K562 (cell line): Measurements from ENCODE around the gene PRPF6. TPM values are rescaled to one million over a fixed set of nuclear protein-coding genes. Genes with fewer than 3 reads are reported as not detected.

ENCODE experiments used
- ATAC-seq: fragments of 200-7000 bp; cut with Tn5 transposase; 3 replicates; pipeline ENCODE4 v1.9.1; 2020; ENCODE audit warnings: moderate library complexity
- BruUV-seq: library from RNA; stranded (reverse); fragments of 400-500 nt; replicated peaks from 2 replicates; lab custom pipeline; 2021; lab: Mats Ljungman, UMichigan
- CTCF ChIA-PET: fragments of 300-600 bp; formaldehyde crosslinking; extraction: SDS; loops from one replicate; lab custom pipeline; 2021; ENCODE audit warnings: low intra/inter-chr PET ratio; lab: Yijun Ruan, JAX
- POLR2A ChIA-PET: fragments of 300-600, 350-650 bp; sonication (Branson Sonifier 250); formaldehyde crosslinking; extraction: SDS; loops from one replicate; lab custom pipeline; 2021; ENCODE audit warnings: antibody characterized with exemption, inconsistent platforms; lab: Yijun Ruan, JAX
- DNase-seq, 4 experiments: peaks; one replicate each; pipeline versions ENCODE4 v3.0.0 to v3.0.0-alpha.2; 2011 to 2018; ENCODE audit warnings: low spot score in 3 of 4, mixed read lengths in 3 of 4; ENCODE audit errors: extremely low read depth in 1 of 4
- FAIRE-seq: peaks from 2 replicates; lab custom pipeline; 2011; peaks lifted over from hg19 to GRCh38; lab: Jason Lieb, UNC
- H2AFZ ChIP-seq: 2 replicates; pipeline ENCODE4 v1.6.0; 2011; ENCODE audit warnings: low read depth, low read length, control low read depth, inconsistent platforms
- H3K27ac ChIP-seq: fragments of 200-600 bp; 3 replicates; pipeline ENCODE4 v1.8.0; 2011; ENCODE audit warnings: low read depth, mild to moderate bottlenecking, control low read depth, inconsistent platforms, low read length, moderate library complexity, mixed read lengths; ENCODE audit errors: extremely low read depth
- H3K27me3 ChIP-seq, 2 experiments: fragments of 300-600 bp in 1 of 2; 2 replicates in 1 of 2; 3 replicates in 1 of 2; pipeline versions ENCODE4 v1.6.0 to v1.8.0; 2011; ENCODE audit warnings: inconsistent platforms in 2 of 2, low read length in 2 of 2, mild to moderate bottlenecking in 1 of 2, mixed read lengths in 1 of 2, moderate library complexity in 1 of 2; ENCODE audit not compliant: control insufficient read depth in 2 of 2, insufficient read depth in 2 of 2
- H3K36me3 ChIP-seq: fragments of 300-600 bp; 3 replicates; pipeline ENCODE4 v1.8.0; 2011; ENCODE audit warnings: mild to moderate bottlenecking, low read length, inconsistent platforms; ENCODE audit not compliant: control insufficient read depth, insufficient read depth
- H3K4me1 ChIP-seq, 2 experiments: fragments of 200-600 bp in 1 of 2; replicated peaks in 1 of 2; 2 replicates in 1 of 2; 3 replicates in 1 of 2; pipeline versions ENCODE4 v1.5.1 to v1.8.0; 2011; ENCODE audit warnings: inconsistent platforms in 2 of 2, low read length in 2 of 2, mild to moderate bottlenecking in 1 of 2, mixed read lengths in 1 of 2, moderate library complexity in 1 of 2; ENCODE audit not compliant: control insufficient read depth in 2 of 2, insufficient read depth in 2 of 2
- H3K4me2 ChIP-seq: 2 replicates; pipeline ENCODE4 v1.6.1; 2011; ENCODE audit warnings: low read length, control low read depth, inconsistent platforms, mixed read lengths; ENCODE audit not compliant: insufficient read depth
- H3K4me3 ChIP-seq: fragments of 200-600 bp; sonication (generic), shearing (Covaris generic); 2 replicates; pipeline ENCODE4 v1.5.1; 2016; ENCODE audit warnings: control low read depth, inconsistent platforms
- H3K79me2 ChIP-seq: fragments of 200-600 bp; 3 replicates; pipeline ENCODE4 v1.8.0; 2011; ENCODE audit warnings: low read length, inconsistent platforms; ENCODE audit not compliant: control insufficient read depth, insufficient read depth
- H3K9ac ChIP-seq, 2 experiments: 2 replicates each; pipeline versions ENCODE4 v1.6.0 to v1.6.1; 2011; ENCODE audit warnings: low read depth in 2 of 2, low read length in 2 of 2, control low read depth in 1 of 2, inconsistent platforms in 1 of 2, mild to moderate bottlenecking in 1 of 2, mixed read lengths in 1 of 2; ENCODE audit not compliant: insufficient read depth in 1 of 2
- H3K9me1 ChIP-seq: one replicate; pipeline ENCODE4 v1.6.0; 2011; ENCODE audit warnings: inconsistent platforms, mild to moderate bottlenecking, low read length, moderate library complexity; ENCODE audit not compliant: control insufficient read depth, insufficient read depth
- H3K9me3 ChIP-seq: replicated peaks from 2 replicates; pipeline ENCODE4 v1.5.1; 2011; ENCODE audit warnings: low read depth, low read length, inconsistent platforms; ENCODE audit not compliant: control insufficient read depth, insufficient read depth
- H4K20me1 ChIP-seq: replicated peaks from 2 replicates; pipeline ENCODE4 v1.6.1; 2011; ENCODE audit warnings: low read length, inconsistent platforms, mixed read lengths; ENCODE audit not compliant: control insufficient read depth, insufficient read depth
- HDGF ChIP-seq: fragments of 450-650 bp; IDR thresholded peaks from 2 replicates; pipeline ENCODE4 v1.6.1; 2016
- NR2C2 ChIP-seq, 2 experiments: fragments of 200-800 bp in 1 of 2; sonication (Bioruptor generic) in 1 of 2; sonication (generic) in 1 of 2; formaldehyde crosslinking in 1 of 2; IDR thresholded peaks; 2 replicates each; pipeline versions ENCODE4 v1.6.1 to v1.8.0; 2016 to 2022; ENCODE audit warnings: mild to moderate bottlenecking in 1 of 2, missing compliant biosample characterization in 1 of 2, missing genetic modification characterization in 1 of 2, missing genetic modification reagents in 1 of 2
- POLR2AphosphoS2 ChIP-seq: IDR thresholded peaks from 2 replicates; pipeline ENCODE4 v1.6.1; 2012; ENCODE audit warnings: low read length, improper control_type of control experiment
- SAP30 ChIP-seq: fragments of 200-600 bp; sonication (generic); IDR thresholded peaks from 2 replicates; pipeline ENCODE4 v1.6.1; 2012; ENCODE audit warnings: borderline replicate concordance, low read depth, mild to moderate bottlenecking, moderate library complexity, low read length, control low read depth, inconsistent platforms; ENCODE audit not compliant: insufficient read depth, poor library complexity, severe bottlenecking
- TEAD1 ChIP-seq, 2 experiments: fragments of 450-650 bp in 1 of 2; sonication (generic) in 1 of 2; formaldehyde crosslinking; IDR thresholded peaks; 2 replicates each; pipeline versions ENCODE4 v1.4.0 to v1.8.0; 2020 to 2022; ENCODE audit warnings: mild to moderate bottlenecking in 2 of 2, missing genetic modification reagents in 1 of 2
- ZNF143 ChIP-seq: sonication (generic); formaldehyde crosslinking; IDR thresholded peaks from 2 replicates; pipeline ENCODE4 v1.9.0; 2022; ENCODE audit warnings: mild to moderate bottlenecking, missing genetic modification reagents
- WGBS: fragments of 100-300 bp; shearing (Covaris generic); methylation state at CpG from one replicate; pipeline ENCODE4 v1.1.6; 2016; ENCODE audit warnings: low coverage, mixed read lengths; ENCODE audit not compliant: insufficient coverage; ENCODE audit errors: missing lambda C conversion rate; 5-methylcytosine and 5-hydroxymethylcytosine counted together
- in situ Hi-C: fragments of 300-500 bp; cut with MboI; formaldehyde crosslinking; loops from 4 replicates; pipeline ENCODE4 v1.15.0; 2018; ENCODE audit warnings: inconsistent platforms, mixed read lengths
- intact Hi-C: fragments of 100-400 bp; cut with micrococcal nuclease; formaldehyde crosslinking; loops from 2 replicates; pipeline ENCODE4 v1.14.2; 2022
- polyA plus RNA-seq, 8 experiments: library from polyadenylated mRNA; depleted of rRNA in 4 of 8; stranded (reverse) in 5 of 8; unstranded in 3 of 8; fragments of >200 nt; fragmentation: Nextera tagmentation in 2 of 8; fragmentation: Illumina TruSeq in 1 of 8; extraction: Ambion mirVana in 2 of 8; extraction: Trizol in 1 of 8; gene quantifications; 2 replicates each; pipeline versions ENCODE4 v1.2.1 to v1.2.3, GENCODE V29; 2011 to 2014; ENCODE audit warnings: inconsistent platforms in 1 of 8, missing spikeins in 1 of 8
- total RNA-seq, 7 experiments: library from RNA; depleted of rRNA in 6 of 7; stranded (reverse); fragments of >200 nt in 6 of 7; fragmentation: Illumina TruSeq in 2 of 7; extraction: Trizol in 2 of 7; gene quantifications; 2 replicates each; pipeline versions ENCODE4 v1.2.1 to v1.2.3, GENCODE V29; 2011 to 2021; ENCODE audit warnings: low replicate concordance in 1 of 7
- TF ChIP-seq, protein P1 (sequence below): fragments of 250-450 bp; sonication (Bioruptor Pico); IDR thresholded peaks from 2 replicates; pipeline ENCODE4 v1.5.0; 2021
- TF ChIP-seq, protein P2 (sequence below): fragments of 250-450 bp; sonication (Bioruptor Pico); IDR thresholded peaks from 2 replicates; pipeline ENCODE4 v1.8.0; 2021; ENCODE audit warnings: borderline replicate concordance, mild to moderate bottlenecking, moderate library complexity; ENCODE audit not compliant: poor library complexity, severe bottlenecking
- TF ChIP-seq, protein P3 (sequence below): fragments of 450-650 bp; formaldehyde crosslinking; IDR thresholded peaks from 2 replicates; pipeline ENCODE4 v1.4.0; 2020; ENCODE audit warnings: mild to moderate bottlenecking, mixed read lengths
- TF ChIP-seq, protein P4 (sequence below): IDR thresholded peaks from 2 replicates; pipeline ENCODE4 v1.6.1; 2011; ENCODE audit warnings: borderline replicate concordance, low read depth, mild to moderate bottlenecking, moderate library complexity, low read length; ENCODE audit not compliant: insufficient read depth, poor library complexity, severe bottlenecking
- TF ChIP-seq, protein P5 (sequence below): sonication (generic); formaldehyde crosslinking; IDR thresholded peaks from 2 replicates; pipeline ENCODE4 v1.5.0; 2020; ENCODE audit warnings: missing genetic modification reagents

Gene PRPF6
- total and polyA plus RNA-seq, 9 of the 15 experiments (the other 6 are each of a cell fraction or from before 2014, with no cell fraction given), result 4.2 to 83.2 (median 59.9) TPM

DNA sequence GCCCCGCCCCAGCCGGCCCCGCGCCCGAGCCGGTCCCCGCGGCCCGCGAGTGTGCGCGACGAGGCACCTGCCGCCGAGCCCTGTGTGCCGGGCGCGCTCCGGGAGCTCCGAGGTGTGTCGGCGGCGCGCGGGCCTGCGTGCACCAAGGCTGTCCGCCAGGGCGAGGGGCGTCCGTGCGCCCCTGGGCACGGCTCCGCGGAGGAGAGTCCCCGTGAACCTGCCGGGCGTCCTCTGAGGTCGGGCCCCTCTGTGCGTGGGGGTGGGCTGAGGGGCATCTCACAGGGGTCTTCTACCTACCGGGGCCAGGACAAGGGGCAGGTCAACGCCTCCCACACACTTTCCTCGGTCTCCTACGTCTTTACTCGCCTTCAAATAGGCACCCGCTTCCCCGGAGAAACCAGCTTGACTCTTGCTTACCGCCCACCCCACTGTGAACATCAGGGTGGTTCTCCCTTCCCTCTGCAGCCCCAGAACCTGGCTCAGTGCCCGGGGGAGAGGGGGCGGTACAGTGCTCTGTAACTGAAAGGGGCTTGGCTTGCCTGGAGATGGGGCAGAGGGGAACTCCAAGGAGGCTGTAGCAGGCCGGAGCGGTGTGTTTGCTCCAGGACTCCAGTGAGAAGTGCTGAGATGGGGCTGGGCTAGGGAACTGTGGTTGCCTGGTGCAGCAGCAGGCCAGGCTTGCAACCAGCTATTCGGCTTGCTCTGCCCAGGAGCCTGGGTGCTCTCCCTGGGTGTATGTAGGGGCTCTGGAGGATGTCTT is 1.2 kb upstream of the PRPF6 start, which contains the start of gene SAMD10 (continued):
- TF ChIP-seq, protein P1, sequence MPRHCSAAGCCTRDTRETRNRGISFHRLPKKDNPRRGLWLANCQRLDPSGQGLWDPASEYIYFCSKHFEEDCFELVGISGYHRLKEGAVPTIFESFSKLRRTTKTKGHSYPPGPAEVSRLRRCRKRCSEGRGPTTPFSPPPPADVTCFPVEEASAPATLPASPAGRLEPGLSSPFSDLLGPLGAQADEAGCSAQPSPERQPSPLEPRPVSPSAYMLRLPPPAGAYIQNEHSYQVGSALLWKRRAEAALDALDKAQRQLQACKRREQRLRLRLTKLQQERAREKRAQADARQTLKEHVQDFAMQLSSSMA (CRISPR knock-in tag), result no peak
- no peak for TF ChIP-seq NR2C2 (CRISPR knock-in tag; IDR thresholded peaks at IDR 0.05)
- no peak for TF ChIP-seq NR2C2 (tag; IDR thresholded peaks at IDR 0.05)
- TF ChIP-seq SAP30, result peak; percentile 40

DNA sequence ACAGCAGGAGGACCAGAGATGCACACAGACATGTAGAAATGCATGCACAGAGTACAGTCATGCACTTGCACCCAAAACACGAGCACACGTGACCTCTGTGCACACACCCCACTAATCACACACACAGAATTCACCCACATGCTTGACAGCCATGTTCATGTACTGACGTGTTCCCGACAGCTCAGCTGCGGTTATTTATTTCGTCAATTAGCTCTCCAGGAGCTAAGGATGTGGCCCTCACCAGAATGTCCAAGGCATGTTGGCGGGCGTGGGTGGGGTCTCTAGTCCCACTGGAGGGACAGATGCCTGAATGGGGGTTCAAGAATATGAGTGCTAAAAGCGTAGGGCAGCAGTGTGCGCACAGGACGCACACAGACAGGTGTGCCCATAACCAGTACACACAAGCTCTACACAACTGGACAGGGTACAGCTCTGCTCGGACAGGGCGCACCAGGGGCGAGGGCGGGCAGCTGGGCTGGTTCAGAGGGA is 571 bp upstream of the PRPF6 start:
- FAIRE-seq (peak; percentile 79), DNase-seq (no peak), ATAC-seq (peak; percentile 42)
- H3K36me3 ChIP-seq, result peaks cover 31% of the 10 kb centered on the region; the same call in 2 of the 3 replicates
- H3K9me1 ChIP-seq, result peaks cover 3% of the 10 kb centered on the region
- H3K4me3 ChIP-seq, result peak overlapping the region; percentile 100
- H3K27ac ChIP-seq, result peak overlapping the region; percentile 68
- peaks cover 24 to 50% of the 10 kb centered on the region in 2 experiments for H3K4me1 ChIP-seq
- peak overlapping the region; percentile 99 for H3K4me2 ChIP-seq
- H3K79me2 ChIP-seq, result peaks cover 34% of the 10 kb centered on the region
- H2AFZ ChIP-seq, result peak overlapping the region; percentile 83
- H4K20me1 ChIP-seq, result no peaks in the 10 kb centered on the region
- in situ Hi-C loops, result no loop called here
- WGBS, result 64% methylated on average over 15 of the region's 15 CpGs
- H3K27me3 ChIP-seq, result no peaks in the 10 kb centered on the region
- no peaks in the 10 kb centered on the region for H3K9me3 ChIP-seq
- ChIA-PET CTCF (interaction anchor here (1.2 kb wide), 1 partner anchor 58 kb away, joined by 3 read pairs; no protein-coding TSS in a partner anchor), POLR2A (interaction anchor here (0.6 to 1.4 kb wide), 8 partner anchors 10 to 442 kb away, joined by 3 to 4 read pairs (median 4); no protein-coding TSS in a partner anchor)
- intact Hi-C loops, result no loop called here
- no TSS peak for BruUV-seq
- H3K9ac ChIP-seq, result peak overlapping the region; percentile 86 to 92
- TF ChIP-seq TEAD1 (CRISPR knock-in tag; IDR thresholded peaks at IDR 0.05) (peak in 1 of 2 experiments; percentile 15; a peak in 1 of 4 replicates), POLR2AphosphoS2 (no peak), ZNF143 (CRISPR knock-in tag) (peak; percentile 19; the same call in 1 of the 2 replicates), HDGF (0 out of 2 replicates have a peak, but pooled peaks have one; percentile 34)
- TF ChIP-seq, protein P2, sequence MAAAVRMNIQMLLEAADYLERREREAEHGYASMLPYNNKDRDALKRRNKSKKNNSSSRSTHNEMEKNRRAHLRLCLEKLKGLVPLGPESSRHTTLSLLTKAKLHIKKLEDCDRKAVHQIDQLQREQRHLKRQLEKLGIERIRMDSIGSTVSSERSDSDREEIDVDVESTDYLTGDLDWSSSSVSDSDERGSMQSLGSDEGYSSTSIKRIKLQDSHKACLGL (CRISPR knock-in tag), result no peak
- TF ChIP-seq, protein P3, sequence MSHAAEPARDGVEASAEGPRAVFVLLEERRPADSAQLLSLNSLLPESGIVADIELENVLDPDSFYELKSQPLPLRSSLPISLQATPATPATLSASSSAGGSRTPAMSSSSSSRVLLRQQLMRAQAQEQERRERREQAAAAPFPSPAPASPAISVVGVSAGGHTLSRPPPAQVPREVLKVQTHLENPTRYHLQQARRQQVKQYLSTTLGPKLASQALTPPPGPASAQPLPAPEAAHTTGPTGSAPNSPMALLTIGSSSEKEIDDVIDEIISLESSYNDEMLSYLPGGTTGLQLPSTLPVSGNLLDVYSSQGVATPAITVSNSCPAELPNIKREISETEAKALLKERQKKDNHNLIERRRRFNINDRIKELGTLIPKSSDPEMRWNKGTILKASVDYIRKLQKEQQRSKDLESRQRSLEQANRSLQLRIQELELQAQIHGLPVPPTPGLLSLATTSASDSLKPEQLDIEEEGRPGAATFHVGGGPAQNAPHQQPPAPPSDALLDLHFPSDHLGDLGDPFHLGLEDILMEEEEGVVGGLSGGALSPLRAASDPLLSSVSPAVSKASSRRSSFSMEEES, result peak; percentile 20; the same call in 1 of the 2 replicates
- TF ChIP-seq, protein P4, sequence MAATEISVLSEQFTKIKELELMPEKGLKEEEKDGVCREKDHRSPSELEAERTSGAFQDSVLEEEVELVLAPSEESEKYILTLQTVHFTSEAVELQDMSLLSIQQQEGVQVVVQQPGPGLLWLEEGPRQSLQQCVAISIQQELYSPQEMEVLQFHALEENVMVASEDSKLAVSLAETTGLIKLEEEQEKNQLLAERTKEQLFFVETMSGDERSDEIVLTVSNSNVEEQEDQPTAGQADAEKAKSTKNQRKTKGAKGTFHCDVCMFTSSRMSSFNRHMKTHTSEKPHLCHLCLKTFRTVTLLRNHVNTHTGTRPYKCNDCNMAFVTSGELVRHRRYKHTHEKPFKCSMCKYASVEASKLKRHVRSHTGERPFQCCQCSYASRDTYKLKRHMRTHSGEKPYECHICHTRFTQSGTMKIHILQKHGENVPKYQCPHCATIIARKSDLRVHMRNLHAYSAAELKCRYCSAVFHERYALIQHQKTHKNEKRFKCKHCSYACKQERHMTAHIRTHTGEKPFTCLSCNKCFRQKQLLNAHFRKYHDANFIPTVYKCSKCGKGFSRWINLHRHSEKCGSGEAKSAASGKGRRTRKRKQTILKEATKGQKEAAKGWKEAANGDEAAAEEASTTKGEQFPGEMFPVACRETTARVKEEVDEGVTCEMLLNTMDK, result no peak
- TF ChIP-seq, protein P5, sequence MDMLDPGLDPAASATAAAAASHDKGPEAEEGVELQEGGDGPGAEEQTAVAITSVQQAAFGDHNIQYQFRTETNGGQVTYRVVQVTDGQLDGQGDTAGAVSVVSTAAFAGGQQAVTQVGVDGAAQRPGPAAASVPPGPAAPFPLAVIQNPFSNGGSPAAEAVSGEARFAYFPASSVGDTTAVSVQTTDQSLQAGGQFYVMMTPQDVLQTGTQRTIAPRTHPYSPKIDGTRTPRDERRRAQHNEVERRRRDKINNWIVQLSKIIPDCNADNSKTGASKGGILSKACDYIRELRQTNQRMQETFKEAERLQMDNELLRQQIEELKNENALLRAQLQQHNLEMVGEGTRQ, result peak; percentile 38; the same call in 1 of the 2 replicates
